B cell (primary cell): ENCODE data around the gene CCM2. TPM values are rescaled to one million over a fixed set of nuclear protein-coding genes. Genes with fewer than 3 reads are reported as not detected.

Experiments used
- ATAC-seq: fragments of 200-7000 bp; cut with Tn5 transposase; one replicate; pipeline ENCODE4 v1.10.0; 2021; ENCODE audit warnings: low read depth, mild to moderate bottlenecking, moderate number of reproducible peaks, moderate library complexity
- CTCF ChIA-PET: fragments of 350-600 bp; sonication (Branson Sonifier 250); formaldehyde crosslinking; loops from one replicate; lab custom pipeline; 2021; ENCODE audit warnings: antibody characterized with exemption, inconsistent platforms; lab: Charles Lee
- POLR2A ChIA-PET: fragments of 350-600 bp; sonication (Branson Sonifier 250); formaldehyde crosslinking; loops from one replicate; lab custom pipeline; 2021; ENCODE audit warnings: antibody characterized with exemption; lab: Charles Lee
- DNase-seq: peaks from one replicate; pipeline ENCODE4 v3.0.0; 2013
- H2AFZ ChIP-seq: 2 replicates; pipeline ENCODE4 v1.6.1; 2012; ENCODE audit warnings: mild to moderate bottlenecking, low read depth, low read length; ENCODE audit not compliant: insufficient read depth, poor library complexity, severe bottlenecking
- H3K27ac ChIP-seq, 2 donors: 1 replicate in 1 of 2; 2 replicates in 1 of 2; pipeline ENCODE4 v1.5.1; 2012 to 2013; ENCODE audit warnings: low read length in 2 of 2, mild to moderate bottlenecking in 2 of 2, moderate library complexity in 1 of 2
- H3K27me3 ChIP-seq, 4 experiments: fragments of 200-600 bp in 1 of 4; sonication (generic) in 1 of 4; replicated peaks in 1 of 4; 1 replicate in 2 of 4; 2 replicates in 2 of 4; pipeline versions ENCODE4 v1.6.1 to v1.7.0; 2013 to 2016; ENCODE audit warnings: low read length in 3 of 4, mild to moderate bottlenecking in 2 of 4, mixed read lengths in 1 of 4, moderate library complexity in 1 of 4; ENCODE audit not compliant: insufficient read depth in 4 of 4, control insufficient read depth in 3 of 4; ENCODE audit errors: control extremely low read depth in 1 of 4
- H3K36me3 ChIP-seq, 2 experiments: replicated peaks in 1 of 2; 1 replicate in 1 of 2; 2 replicates in 1 of 2; pipeline versions ENCODE4 v1.6.1 to v1.7.1; 2013; ENCODE audit warnings: low read length in 1 of 2; ENCODE audit not compliant: insufficient read depth in 2 of 2, control insufficient read depth in 1 of 2; ENCODE audit errors: control extremely low read depth in 1 of 2, extremely low read depth in 1 of 2
- H3K4me1 ChIP-seq, 2 donors: fragments of 200-600 bp in 1 of 2; sonication (generic) in 1 of 2; 1 replicate in 1 of 2; 2 replicates in 1 of 2; pipeline versions ENCODE4 v1.5.1 to v1.6.1; 2013 to 2017; ENCODE audit warnings: low read length in 2 of 2; ENCODE audit not compliant: control insufficient read depth in 2 of 2, insufficient read depth in 2 of 2
- H3K4me2 ChIP-seq: replicated peaks from 2 replicates; pipeline ENCODE3; 2012; ENCODE audit warnings: mild to moderate bottlenecking, low read depth, low read length; ENCODE audit not compliant: poor library complexity, severe bottlenecking
- H3K4me3 ChIP-seq, 5 experiments: fragments of 200-600 bp in 1 of 5; sonication (generic) in 1 of 5; 1 replicate in 3 of 5; 2 replicates in 2 of 5; pipeline versions ENCODE4 v1.5.1 to v1.7.0; 2011 to 2016; ENCODE audit warnings: low read length in 4 of 5, mild to moderate bottlenecking in 4 of 5, low read depth in 2 of 5, control low read depth in 1 of 5, moderate library complexity in 1 of 5; ENCODE audit not compliant: insufficient read depth in 1 of 5; ENCODE audit errors: control extremely low read depth in 1 of 5, extremely low read depth in 1 of 5
- H3K79me2 ChIP-seq: fragments of 200-600 bp; sonication (generic); one replicate; pipeline ENCODE4 v1.6.0; 2016; ENCODE audit warnings: low read length; ENCODE audit not compliant: control insufficient read depth, insufficient read depth
- H3K9ac ChIP-seq: fragments of 200-600 bp; sonication (generic); 2 replicates; pipeline ENCODE4 v1.6.1; 2017; ENCODE audit warnings: mild to moderate bottlenecking, low read length, moderate library complexity
- H3K9me3 ChIP-seq, 3 donors: one replicate each; pipeline versions ENCODE4 v1.6.1 to v1.7.1; 2013; ENCODE audit warnings: low read length in 2 of 3; ENCODE audit not compliant: control insufficient read depth in 2 of 3, insufficient read depth in 1 of 3; ENCODE audit errors: control extremely low read depth in 1 of 3
- H4K20me1 ChIP-seq: 2 replicates; pipeline ENCODE4 v1.6.0; 2012; ENCODE audit warnings: mild to moderate bottlenecking, low read length; ENCODE audit not compliant: insufficient read depth, control insufficient read depth, poor library complexity, severe bottlenecking
- H3K27ac Mint-ChIP-seq: one replicate; pipeline ENCODE4 v1.8.0; 2021; ENCODE audit warnings: mixed read lengths
- H3K27me3 Mint-ChIP-seq: one replicate; pipeline ENCODE4 v1.8.0; 2021; ENCODE audit warnings: mixed read lengths
- H3K4me1 Mint-ChIP-seq: one replicate; pipeline ENCODE4 v1.8.0; 2021; ENCODE audit warnings: mixed read lengths
- H3K4me3 Mint-ChIP-seq: one replicate; pipeline ENCODE4 v1.8.0; 2021; ENCODE audit warnings: mixed read lengths
- H3K9me3 Mint-ChIP-seq: one replicate; pipeline ENCODE4 v1.8.0; 2022; ENCODE audit warnings: mixed read lengths; ENCODE audit not compliant: insufficient read depth
- CTCF ChIP-seq: fragments of 200-600 bp; IDR thresholded peaks from one replicate; pipeline ENCODE4 v1.8.0; 2022; ENCODE audit warnings: antibody characterized with exemption, mild to moderate bottlenecking
- EZH2 ChIP-seq: IDR thresholded peaks from 2 replicates; pipeline ENCODE4 v1.6.1; 2012; ENCODE audit warnings: borderline replicate concordance, low read depth, mild to moderate bottlenecking, moderate library complexity, low read length; ENCODE audit not compliant: insufficient read depth, poor library complexity, severe bottlenecking
- WGBS: methylation state at CpG from one replicate; pipeline ENCODE4 v1.1.5; 2013; ENCODE audit warnings: missing lambda C conversion rate; ENCODE audit not compliant: insufficient coverage; 5-methylcytosine and 5-hydroxymethylcytosine counted together
- intact Hi-C: fragments of 100-400 bp; cut with micrococcal nuclease; formaldehyde crosslinking; loops from one replicate; pipeline ENCODE4 v1.10.0; 2022
- polyA plus RNA-seq: library from polyadenylated mRNA; depleted of rRNA; stranded (reverse); fragments of >200 nt; gene quantifications from 2 replicates; pipeline ENCODE4 v1.2.3, GENCODE V29; 2012
- total RNA-seq, 2 donors: library from RNA; stranded (reverse); fragments of 120-200 nt in 1 of 2; gene quantifications; 1 replicate in 1 of 2; 2 replicates in 1 of 2; pipeline versions ENCODE4 v1.2.3 to v1.2.4, GENCODE V29; 2013 to 2022

The CCM2 gene
- total and polyA plus RNA-seq, 2 donors (not counting 1 experiment from before 2014, with no cell fraction given), result 150 to 201 TPM

- no peak for ATAC-seq
- Mint-ChIP-seq H3K27ac (peak overlapping the region; percentile 65), H3K4me1 (peaks cover 8% of the 10 kb centered on the region), H3K4me3 (no peak overlapping the region), H3K9me3 (no peaks in the 10 kb centered on the region), H3K27me3 (no peaks in the 10 kb centered on the region)
- no peaks in the 10 kb centered on the region for H3K27me3 ChIP-seq
- H3K79me2 ChIP-seq, result no peaks in the 10 kb centered on the region
- H3K36me3 ChIP-seq, result peaks cover 0 to 66% of the 10 kb centered on the region in 2 experiments
- POLR2A ChIA-PET, result interaction anchor here (1.1 kb wide), 1 partner anchor 12 kb away, joined by 4 read pairs; no protein-coding TSS in a partner anchor
- peaks cover 0 to 10% (median 0%) of the 10 kb centered on the region in 3 donors for H3K9me3 ChIP-seq
- CTCF ChIA-PET, result no interaction called here
- intact Hi-C loops, result no loop called here
- no peak overlapping the region for H3K9ac ChIP-seq
- 94% methylated on average over 15 of the region's 18 CpGs for WGBS
- no peak overlapping the region for H3K27ac ChIP-seq
- DNase-seq, result peak; percentile 9
- no peak overlapping the region for H2AFZ ChIP-seq
- TF ChIP-seq CTCF (no peak), EZH2 (no peak)
- peaks cover 51% of the 10 kb centered on the region for H4K20me1 ChIP-seq
- H3K4me1 ChIP-seq, result peaks cover 5 to 8% of the 10 kb centered on the region in 2 donors
- no peak overlapping the region for H3K4me2 ChIP-seq
- no peak overlapping the region for H3K4me3 ChIP-seq
Measured at GRCh38 chr7:44965937-44966730, 33.9 kb upstream of the CCM2 start.
